GM12892 (cell line): ENCODE results near the gene CBR4.

ENCODE experiments used
- POLR2A ChIP-seq: IDR thresholded peaks from 2 replicates; pipeline ENCODE4 v1.6.1; 2011; ENCODE audit warnings: low read depth, low read length, control low read depth
- POLR2AphosphoS5 ChIP-seq: IDR thresholded peaks from 2 replicates; pipeline ENCODE4 v1.6.1; 2011; ENCODE audit warnings: low read depth, low read length, control low read depth

DNA sequence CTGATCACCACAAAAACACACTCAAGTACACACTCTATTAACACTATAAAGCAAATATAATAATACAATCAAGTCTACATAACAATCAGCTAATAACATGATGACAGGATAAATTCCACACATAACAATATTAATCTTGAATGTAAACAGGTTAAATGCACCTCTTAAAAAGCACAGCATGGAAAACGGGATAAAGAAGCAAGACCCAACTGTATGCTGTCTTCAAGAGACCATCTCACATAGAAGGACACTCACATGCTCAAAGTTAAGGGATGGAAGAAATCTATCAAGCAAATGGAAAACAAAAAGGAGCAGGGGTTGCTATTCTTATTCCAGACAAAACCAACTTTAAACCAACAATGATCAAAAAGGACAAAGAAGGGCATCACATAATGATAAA lies 28.1 kb downstream of the CBR4 start:
- TF ChIP-seq POLR2AphosphoS5 (no peak), POLR2A (no peak)
